Kidney glomerular epithelial cell (primary cell): ENCODE results near the gene OAS3.
"Not testable (repeated sequence)": the region's sequence is repeated elsewhere in the genome, so short reads cannot be mapped to it uniquely, and the experiment has no call there.

ENCODE experiments used
- DNase-seq: peaks from one replicate; lab custom pipeline; 2025; lab: John Stamatoyannopoulos, UW

Gene OAS3

GRCh38 chr12:112937741-112938719 is at the start of gene OAS3:
OAS3 (plus strand) TSS chr12:112938474; CDS start chr12:112938531, 57 bp downstream.
- DNase-seq, result peak; percentile 52

GRCh38 chr12:112891093-112892024 is 46.9 kb upstream of the OAS3 start:
- no peak for DNase-seq

GRCh38 chr12:112892856-112893255 is 45.4 kb upstream of the OAS3 start:
- no peak for DNase-seq

GRCh38 chr12:112894128-112894527 is 44.1 kb upstream of the OAS3 start:
- no peak for DNase-seq

- no peak for DNase-seq
These were observed 39.9 kb upstream of the OAS3 start for GRCh38 chr12:112898380-112898779.

GRCh38 chr12:112900298-112901145 is 37.8 kb upstream of the OAS3 start:
- DNase-seq, result peak; percentile 4

- DNase-seq, result no peak
These were observed 37.0 kb upstream of the OAS3 start for GRCh38 chr12:112901271-112901670.

GRCh38 chr12:112904571-112904970 is 33.7 kb upstream of the OAS3 start:
- peak; percentile 70 for DNase-seq

GRCh38 chr12:112905451-112906089 is 32.7 kb upstream of the OAS3 start:
- no peak for DNase-seq

- DNase-seq, result peak; percentile 75
These were observed 31.4 kb upstream of the OAS3 start, which contains the start of gene OAS1 for GRCh38 chr12:112906712-112907414. OAS1 (plus strand) TSS chr12:112906962; CDS start chr12:112907040, 78 bp downstream.

GRCh38 chr12:112907415-112908157 is 30.7 kb upstream of the OAS3 start:
- DNase-seq, result no peak

GRCh38 chr12:112908548-112908947 is 29.7 kb upstream of the OAS3 start:
- DNase-seq, result no peak

GRCh38 chr12:112909693-112910092 is 28.6 kb upstream of the OAS3 start:
- no peak for DNase-seq

GRCh38 chr12:112913038-112913688 is 25.1 kb upstream of the OAS3 start:
- no peak for DNase-seq

- DNase-seq, result not testable (repeated sequence)
These were observed 24.4 kb upstream of the OAS3 start for GRCh38 chr12:112913888-112914287.

- DNase-seq, result no peak
These were observed 22.0 kb upstream of the OAS3 start for GRCh38 chr12:112916270-112916669.

- DNase-seq, result no peak
These were observed 19.2 kb upstream of the OAS3 start for GRCh38 chr12:112919121-112919520.

- DNase-seq, result peak; percentile 9
These were observed 13.3 kb upstream of the OAS3 start for GRCh38 chr12:112924986-112925385.
